HCT116 (cell line): ENCODE data around the gene MISP.

Experiments
- POLR2A ChIP-seq: IDR thresholded peaks from 2 replicates; pipeline ENCODE4 v1.7.0; 2011; ENCODE audit warnings: borderline replicate concordance; ENCODE audit not compliant: insufficient read depth, insufficient read length; ENCODE audit errors: extremely low read depth
- SP1 ChIP-seq: IDR thresholded peaks from 2 replicates; pipeline ENCODE4 v1.6.1; 2012; ENCODE audit warnings: low read depth

DNA sequence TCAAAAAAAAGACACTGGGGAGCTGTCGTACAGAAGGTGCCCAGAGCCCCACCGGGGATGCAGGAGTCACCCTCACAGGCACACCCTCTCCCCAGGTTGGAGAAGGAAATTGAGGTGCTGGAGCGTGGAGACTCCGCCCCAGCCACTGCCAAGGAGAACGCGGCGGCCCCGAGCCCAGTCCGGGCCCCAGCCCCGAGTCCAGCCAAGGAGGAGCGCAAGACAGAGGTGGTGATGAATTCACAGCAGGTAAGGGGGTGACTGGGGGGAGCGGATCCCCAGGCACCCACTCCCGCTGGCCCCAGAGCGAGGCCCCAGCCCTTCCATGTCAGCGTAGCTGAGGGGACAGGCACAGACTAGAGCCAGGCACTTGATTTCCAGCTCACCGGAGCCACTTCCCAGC, 19.9 kb upstream of the MISP start:
- TF ChIP-seq POLR2A (no peak), SP1 (no peak)
